Measurements from ENCODE around the gene ZDHHC13. TPM values are rescaled to one million over a fixed set of nuclear protein-coding genes. Genes with fewer than 3 reads are reported as not detected.

Gene ZDHHC13
- total and polyA plus RNA-seq, 2 of the 4 experiments (the other 2 are of a cell fraction) = 7.2 to 15.1 TPM

GRCh38 chr11:19173964-19174638 lies 57.1 kb downstream of the ZDHHC13 start:
- no peaks in the 10 kb centered on the region for H4K20me1 ChIP-seq (ENCODE audit: insufficient read depth, low read length)
- H3K4me3 ChIP-seq (ENCODE audit: insufficient read depth, low read depth, low read length) = no peak overlapping the region
- H2AFZ ChIP-seq (replicated peaks; ENCODE audit: low read length, poor library complexity) = no peak overlapping the region
- H3K56ac ChIP-seq (ENCODE audit: extremely low read depth, insufficient read depth, low read length) = no peak overlapping the region
- H4K91ac ChIP-seq (ENCODE audit: insufficient read depth, low read depth, low read length) = no peak overlapping the region
- no peak overlapping the region for H2AK9ac ChIP-seq (replicated peaks; ENCODE audit: low read depth, low read length, poor library complexity)
- dilution Hi-C loops (cut with HindIII; ENCODE audit: low sequenced_read_pairs, unreplicated experiment) (no loop called here), in situ Hi-C loops (cut with MboI; ENCODE audit: low sequenced_read_pairs) (no loop called here), intact Hi-C loops (cut with micrococcal nuclease) (no loop called here)
- no peak overlapping the region for H4K8ac ChIP-seq (ENCODE audit: low read depth in 2 of 2, low read length in 2 of 2)
- no peak overlapping the region for H2BK20ac ChIP-seq (ENCODE audit: low read depth, low read length)
- no peak overlapping the region for H2BK120ac ChIP-seq (ENCODE audit: low read depth, low read length)
- H4K5ac ChIP-seq (ENCODE audit: low read depth, low read length) = no peak overlapping the region
- no peak overlapping the region for H2BK15ac ChIP-seq (ENCODE audit: low read depth, low read length)
- H2AK5ac ChIP-seq (ENCODE audit: low read depth, low read length) = no peak overlapping the region
- H3K4me2 ChIP-seq (ENCODE audit: low read depth, low read length) = no peak overlapping the region
- no peaks in the 10 kb centered on the region for H3K9me3 ChIP-seq (ENCODE audit: control insufficient read depth, insufficient read depth, low read length)
- ATAC-seq (ENCODE audit: low read depth) (no peak), DNase-seq (no peak)
- 0 out of 2 replicates have a peak, but pooled peaks cover 2% of the 10 kb centered on the region for H3K9me1 ChIP-seq (ENCODE audit: insufficient read depth, low read length)
- H3K4me1 ChIP-seq (ENCODE audit: control insufficient read depth, insufficient read depth, low read length) = no peaks in the 10 kb centered on the region
- 100% methylated on average over 1 of the region's 7 CpGs; no CpG with 5 or more reads in 1 of the 2 experiments for WGBS, 2 experiments (ENCODE audit: extremely low coverage in 2 of 2, insufficient read length in 1 of 2)
- H3K27ac ChIP-seq (ENCODE audit: insufficient read depth, low read length) = no peak overlapping the region
- H3K23ac ChIP-seq (ENCODE audit: low read depth, low read length) = no peak overlapping the region
- no peaks in the 10 kb centered on the region for H3K27me3 ChIP-seq (ENCODE audit: control insufficient read depth, insufficient read depth, low read length)
- no peak overlapping the region for H3K14ac ChIP-seq (replicated peaks; ENCODE audit: low read depth, low read length)
- BruUV-seq (replicated peaks) = no TSS peak
- H3K4ac ChIP-seq (ENCODE audit: low read depth, low read length) = no peak overlapping the region
- ChIA-PET POLR2A (ENCODE audit: unreplicated experiment) (no interaction called here), CTCF (interaction anchor here (0.6 kb wide), 1 partner anchor 70 kb away, joined by 3 read pairs; no protein-coding TSS in a partner anchor)
- H3K79me1 ChIP-seq (ENCODE audit: low read depth in 1 of 2, low read length in 2 of 2) = no peaks in the 10 kb centered on the region
- TF ChIP-seq MXI1 (IDR thresholded peaks at IDR 0.05; ENCODE audit: borderline replicate concordance, low read depth, low read length) (no peak), NFE2L2 (IDR thresholded peaks at IDR 0.05; ENCODE audit: low read depth, low read length) (no peak), RAD21 (IDR thresholded peaks at IDR 0.05; ENCODE audit: low read length) (no peak), BHLHE40 (IDR thresholded peaks at IDR 0.05; ENCODE audit: low read depth, low read length) (no peak), RCOR1 (IDR thresholded peaks at IDR 0.05; ENCODE audit: insufficient replicate concordance, low read length) (no peak), CHD1 (IDR thresholded peaks at IDR 0.05; ENCODE audit: low read depth, low read length) (no peak), MAFK (IDR thresholded peaks at IDR 0.05; ENCODE audit: low read depth, low read length) (no peak), CTCF (conservative IDR thresholded peaks at IDR 0.05; ENCODE audit: low read depth, low read length) (no peak), FOS (IDR thresholded peaks at IDR 0.05; ENCODE audit: low read depth, low read length) (no peak)
- no peak overlapping the region for H2BK5ac ChIP-seq (ENCODE audit: low read depth, low read length, poor library complexity, severe bottlenecking)
- no peak overlapping the region for H3K9ac ChIP-seq (ENCODE audit: low read depth, low read length)
- no peak overlapping the region for H3K18ac ChIP-seq (ENCODE audit: low read depth, low read length)
- H3K36me3 ChIP-seq (ENCODE audit: control insufficient read depth, insufficient read depth, low read length) = peaks cover 14% of the 10 kb centered on the region
